Adrenal gland (tissue), 12 donors: ENCODE results near the gene AGR3. TPM values are rescaled to one million over a fixed set of nuclear protein-coding genes. Genes with fewer than 3 reads are reported as not detected.

Source experiments
- DNase-seq, 7 donors: peaks; one replicate each; pipeline ENCODE4 v3.0.0-alpha.2; 2019 to 2020
- H3K27ac ChIP-seq, 5 donors: fragments of 200-600 bp; sonication (generic) in 4 of 5; 1 replicate in 3 of 5; 2 replicates in 2 of 5; pipeline versions ENCODE4 v1.5.1 to v1.8.0; 2016 to 2020; ENCODE audit warnings: mild to moderate bottlenecking in 1 of 5
- H3K27me3 ChIP-seq: fragments of 200-600 bp; 2 replicates; pipeline ENCODE4 v1.8.0; 2021
- H3K36me3 ChIP-seq, 2 donors: fragments of 200-600 bp; replicated peaks in 1 of 2; 1 replicate in 1 of 2; 2 replicates in 1 of 2; pipeline versions ENCODE4 v1.5.1 to v1.8.0; 2018 to 2022
- H3K4me1 ChIP-seq, 2 donors: fragments of 200-600 bp; replicated peaks in 1 of 2; 1 replicate in 1 of 2; 2 replicates in 1 of 2; pipeline versions ENCODE4 v1.5.1 to v1.8.0; 2018 to 2021
- H3K4me3 ChIP-seq, 4 donors: fragments of 200-600 bp; sonication (generic) in 3 of 4; one replicate each; pipeline ENCODE4 v1.5.1; 2016 to 2018
- H3K9me3 ChIP-seq, 3 donors: fragments of 200-600 bp; sonication (generic) in 1 of 3; replicated peaks in 1 of 3; 1 replicate in 2 of 3; 2 replicates in 1 of 3; pipeline versions ENCODE4 v1.5.1 to v1.8.0; 2016 to 2021
- CTCF ChIP-seq, 6 experiments: fragments of 450-650 bp in 4 of 6; fragments of 200-600 bp in 2 of 6; sonication (generic) in 1 of 6; IDR thresholded peaks; 1 replicate in 5 of 6; 2 replicates in 1 of 6; pipeline versions ENCODE4 v1.5.1 to v1.8.0; 2016 to 2021; ENCODE audit warnings: antibody characterized with exemption in 6 of 6, mild to moderate bottlenecking in 2 of 6, moderate library complexity in 1 of 6
- POLR2A ChIP-seq, 2 donors: fragments of 450-650 bp; IDR thresholded peaks; one replicate each; pipeline ENCODE4 v1.6.1; 2017; ENCODE audit warnings: antibody characterized with exemption in 2 of 2, mild to moderate bottlenecking in 2 of 2, moderate library complexity in 1 of 2
- WGBS, 4 donors: extraction: QIAGEN DNeasy Blood & Tissue Kit in 2 of 4; methylation state at CpG; one replicate each; pipeline versions ENCODE4 v1.1.5 to v1.1.7; 2013 to 2017; 5-methylcytosine and 5-hydroxymethylcytosine counted together
- intact Hi-C, 2 donors: fragments of 100-400 bp; cut with DNase I; formaldehyde crosslinking; loops; one replicate each; pipeline versions ENCODE4 v1.14.1 to v1.15.0; 2022 to 2023
- polyA plus RNA-seq, 3 donors: library from polyadenylated mRNA; stranded (reverse); fragments of 200-250 nt in 2 of 3; fragments of 350-450 nt in 1 of 3; fragmentation: Illumina TruSeq in 1 of 3; extraction: RNeasy Lipid Tissue Mini Kit (QIAGEN cat#74804) in 1 of 3; gene quantifications; one replicate each; pipeline ENCODE4 v1.2.3, GENCODE V29; 2013 to 2014
- total RNA-seq, 9 donors: library from RNA; depleted of rRNA in 4 of 9; stranded (reverse); fragments of >200 nt in 4 of 9; fragments of 120-200 nt in 1 of 9; fragmentation: NEBNext Ultra II Directional in 1 of 9; extraction: Animal tissue kit (Norgen Biotek cat#: 25700) in 1 of 9; gene quantifications; one replicate each; pipeline versions ENCODE4 v1.1.0 to v1.2.4, GENCODE V29; 2013 to 2023
- donor health status: healthy with polysubstance abuse.
- donor health status: Bipolar disorder and iron deficiency.
- donor health status: DM: yes; HTN: yes; CAD: no.
- donor health status: DM: no; HTN: no; CAD: no.
- donor health status: DM: no; HTN: no; CAD: no.
- donor health status: DM: yes; HTN: yes; CAD: no.

The AGR3 gene
- total and polyA plus RNA-seq, 12 donors = not detected

GRCh38 chr7:16815001-16815400 is 66.8 kb downstream of the AGR3 start:
- Histone ChIP-seq H3K36me3 (no peaks in the 10 kb centered on the region), H3K4me1 (no peaks in the 10 kb centered on the region), H3K9me3 (no peaks in the 10 kb centered on the region), H3K4me3 (no peak overlapping the region), H3K27ac (no peak overlapping the region), H3K27me3 (no peaks in the 10 kb centered on the region)
- TF ChIP-seq POLR2A (IDR thresholded peaks at IDR 0.05) (no peak), CTCF (IDR thresholded peaks at IDR 0.05) (no peak)
- 88 to 92% (median 91%) methylated on average over 2 of the region's 2 CpGs for WGBS, 4 donors
- no peak for DNase-seq
- intact Hi-C loops = no loop called here

- no peaks in the 10 kb centered on the region for H3K27me3 ChIP-seq
- peak overlapping the region in 1 of 5 donors; percentile 6 for H3K27ac ChIP-seq
- no peak overlapping the region for H3K4me3 ChIP-seq
- WGBS, 4 donors = 54 to 62% (median 55%) methylated on average over 3 of the region's 3 CpGs
- DNase-seq = peak in 1 of 7 donors; percentile 12
- no peaks in the 10 kb centered on the region for H3K9me3 ChIP-seq
- no peak for TF ChIP-seq CTCF (IDR thresholded peaks at IDR 0.05)
- TF ChIP-seq POLR2A (IDR thresholded peaks at IDR 0.05) = no peak
- H3K36me3 ChIP-seq = no peaks in the 10 kb centered on the region
- H3K4me1 ChIP-seq = no peaks in the 10 kb centered on the region
- intact Hi-C loops = no loop called here
Observed at GRCh38 chr7:16813232-16813616, 68.6 kb downstream of the AGR3 start.

- Histone ChIP-seq H3K36me3 (no peaks in the 10 kb centered on the region), H3K27ac (peak overlapping the region in 1 of 5 donors; percentile 6), H3K4me1 (no peaks in the 10 kb centered on the region), H3K27me3 (no peaks in the 10 kb centered on the region), H3K9me3 (no peaks in the 10 kb centered on the region), H3K4me3 (no peak overlapping the region)
- 74 to 77% (median 75%) methylated on average over 4 of the region's 4 CpGs for WGBS, 4 donors
- DNase-seq = no peak
- TF ChIP-seq CTCF (IDR thresholded peaks at IDR 0.05) (no peak), POLR2A (IDR thresholded peaks at IDR 0.05) (no peak)
- intact Hi-C loops = no loop called here
Observed at GRCh38 chr7:16812542-16813231, 69.1 kb downstream of the AGR3 start.

GRCh38 chr7:16811551-16811950 is 70.2 kb downstream of the AGR3 start:
- TF ChIP-seq CTCF (IDR thresholded peaks at IDR 0.05) (no peak), POLR2A (IDR thresholded peaks at IDR 0.05) (no peak)

More at GRCh38 chr7:16811551-16811950, 70.2 kb downstream of the AGR3 start:
- 64 to 72% (median 67%) methylated on average over 2 of the region's 2 CpGs for WGBS, 4 donors
- peak overlapping the region in 1 of 5 donors; percentile 7 for H3K27ac ChIP-seq
- H3K4me1 ChIP-seq = no peaks in the 10 kb centered on the region
- no peaks in the 10 kb centered on the region for H3K27me3 ChIP-seq
- intact Hi-C loops = no loop called here
- H3K9me3 ChIP-seq = no peaks in the 10 kb centered on the region
- H3K4me3 ChIP-seq = no peak overlapping the region
- no peaks in the 10 kb centered on the region for H3K36me3 ChIP-seq
- DNase-seq = no peak
